ENCODE measurements around the gene AACS.
"Not testable (repeated sequence)": the region's sequence is repeated elsewhere in the genome, so short reads cannot be mapped to it uniquely, and the experiment has no call there.

AACS gene

DNA sequence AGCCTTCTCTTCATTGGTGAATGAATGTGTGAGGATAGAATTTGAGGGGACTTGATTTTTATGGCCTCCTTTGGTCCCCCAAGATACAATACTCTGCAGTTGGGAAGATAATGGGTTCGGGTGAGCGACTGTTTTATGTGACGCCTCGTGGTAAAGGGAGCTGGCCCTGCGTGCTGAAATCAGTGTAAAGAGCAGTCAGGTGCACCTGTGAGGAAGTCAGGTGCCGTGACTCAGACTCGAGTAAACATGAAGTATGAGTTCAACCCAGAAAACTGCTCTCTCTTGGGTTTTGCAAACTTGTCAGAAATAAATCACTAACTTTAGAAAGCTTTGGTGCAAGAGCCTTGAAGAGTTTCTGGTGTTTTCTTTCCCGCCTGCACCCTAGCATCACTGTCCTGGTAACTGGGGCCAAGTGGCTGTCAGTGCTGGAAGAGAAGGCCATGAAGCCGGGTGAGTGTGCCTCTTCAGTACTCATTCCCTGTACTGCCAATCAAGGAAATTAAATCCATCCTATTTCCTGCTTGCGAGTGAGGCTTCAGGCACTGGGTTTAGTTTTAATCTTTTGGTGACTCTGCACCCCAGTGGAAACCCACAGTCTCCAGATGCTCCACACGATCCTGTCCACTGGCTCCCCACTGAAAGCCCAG lies 59.2 kb downstream of the AACS start:
- DNase-seq (ENCODE audit: low spot score), result peak; percentile 64

- peak; percentile 46 for DNase-seq (ENCODE audit: low spot score)
Measured at GRCh38 chr12:125125271-125125670, 60.0 kb downstream of the AACS start.

GRCh38 chr12:125128439-125129178 lies 63.4 kb downstream of the AACS start:
- no peak for DNase-seq (ENCODE audit: low spot score)

GRCh38 chr12:125129179-125129571 lies 63.9 kb downstream of the AACS start:
- no peak for DNase-seq (ENCODE audit: low spot score)

GRCh38 chr12:125129591-125130255 lies 64.5 kb downstream of the AACS start:
- no peak for DNase-seq (ENCODE audit: low spot score)

GRCh38 chr12:125131958-125132357 lies 66.7 kb downstream of the AACS start:
- no peak for DNase-seq (ENCODE audit: low spot score)

DNA sequence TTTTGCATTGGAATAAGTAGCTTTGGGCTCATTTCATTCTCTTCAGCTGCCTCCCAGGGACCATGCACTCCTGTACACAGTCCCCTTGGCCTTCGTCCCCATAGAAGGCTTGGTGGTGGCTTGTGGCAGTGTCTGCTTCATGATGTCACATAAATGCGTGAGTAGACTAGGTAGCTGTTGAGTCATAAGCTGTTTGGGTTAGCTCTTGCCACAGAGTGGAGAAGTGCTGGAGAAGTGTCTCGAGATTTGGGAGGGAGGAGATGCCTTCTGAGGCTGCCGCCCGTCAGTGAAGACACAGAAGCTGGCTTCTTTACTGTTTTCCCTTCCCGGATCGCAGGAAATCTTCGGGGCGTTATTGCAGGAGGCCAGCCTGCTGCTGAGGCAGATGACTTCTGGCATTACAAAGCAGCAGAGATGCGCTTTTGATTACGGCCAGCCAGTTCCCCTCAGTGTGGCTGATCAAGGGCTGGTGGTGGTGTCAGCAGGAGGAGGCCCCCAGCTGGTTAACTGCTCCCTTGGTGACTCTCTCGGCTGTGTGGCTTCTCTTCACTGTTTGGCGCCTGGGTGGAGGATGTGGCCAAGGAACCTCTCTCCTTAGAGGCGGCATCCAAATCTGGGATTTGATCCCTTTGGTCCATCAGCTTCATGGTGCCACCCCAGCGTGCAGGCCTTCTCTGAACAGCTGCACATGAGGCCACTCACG lies 67.6 kb downstream of the AACS start:
- DNase-seq (ENCODE audit: low spot score), result no peak

DNA sequence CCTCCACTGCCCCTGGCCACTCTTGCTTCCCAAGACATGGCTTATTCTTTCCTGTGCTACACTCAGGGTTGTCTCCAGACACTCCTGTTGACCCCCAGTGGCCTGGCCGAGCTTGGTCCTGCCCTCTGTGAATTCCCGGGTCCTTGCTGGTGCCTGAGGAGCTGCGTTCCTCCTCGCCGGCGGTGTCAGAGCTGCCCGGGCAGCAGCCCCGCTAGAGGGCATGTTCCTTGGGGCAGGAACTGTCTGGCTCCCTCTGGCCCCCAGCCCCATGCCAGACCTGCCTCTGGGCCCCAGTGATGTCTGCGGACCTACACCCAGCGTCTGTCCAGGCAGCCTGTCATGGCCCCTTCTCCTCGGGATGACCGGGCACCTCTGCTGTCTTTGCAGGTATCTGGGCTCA lies 68.4 kb downstream of the AACS start:
- no peak for DNase-seq (ENCODE audit: low spot score)

DNA sequence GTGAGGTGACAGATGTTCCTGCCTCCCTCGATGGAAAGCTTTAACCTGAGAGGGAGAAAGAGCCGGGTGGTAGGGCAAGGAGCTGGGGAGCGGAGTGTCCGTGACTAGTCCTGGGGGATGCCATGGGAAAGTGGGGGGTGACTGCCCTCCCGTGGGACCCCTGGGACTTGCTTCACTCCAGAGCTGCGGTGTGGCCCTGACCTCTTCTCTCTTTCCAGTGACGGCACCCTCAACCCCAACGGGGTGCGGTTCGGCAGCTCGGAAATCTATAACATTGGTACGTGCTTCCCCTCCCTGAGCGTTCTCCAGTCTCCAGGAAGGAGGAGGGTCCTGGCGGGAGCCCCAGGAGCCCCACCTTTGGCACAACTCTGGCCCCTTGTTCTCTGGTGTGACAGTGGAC lies 69.3 kb downstream of the AACS start:
- DNase-seq (ENCODE audit: low spot score), result no peak

GRCh38 chr12:125135906-125136305 lies 70.7 kb downstream of the AACS start:
- no peak for DNase-seq (ENCODE audit: low spot score)

GRCh38 chr12:125136702-125137101 lies 71.5 kb downstream of the AACS start:
- no peak for DNase-seq (ENCODE audit: low spot score)

DNA sequence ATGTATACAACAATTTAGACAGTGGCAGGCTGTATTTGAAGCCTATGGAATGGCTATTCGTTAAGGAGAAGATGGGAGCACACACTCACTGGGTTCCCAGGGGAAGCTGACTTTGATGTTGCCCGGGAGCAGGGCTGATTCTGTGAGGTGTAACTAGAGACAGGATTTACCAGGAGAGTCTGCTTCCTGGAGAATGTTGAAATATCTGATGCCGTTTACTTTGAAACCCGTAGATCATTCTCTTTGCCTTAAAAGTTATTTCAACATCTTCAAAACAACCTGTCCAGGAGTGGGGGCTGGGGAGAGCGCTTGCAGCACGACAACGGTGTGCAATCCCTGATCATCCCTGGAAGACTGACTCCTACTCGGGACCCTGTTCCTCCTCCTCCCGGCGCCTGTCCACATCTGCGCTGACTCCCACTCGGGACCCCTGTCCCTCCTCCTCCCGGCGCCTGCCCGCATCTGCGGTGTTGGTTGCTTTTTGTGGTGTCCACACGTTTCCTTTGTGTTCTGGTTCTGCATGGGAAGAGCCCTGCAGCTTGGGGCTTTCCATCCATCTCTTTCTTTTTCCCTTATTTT lies 72.6 kb downstream of the AACS start:
- no peak for DNase-seq (ENCODE audit: low spot score)

DNA sequence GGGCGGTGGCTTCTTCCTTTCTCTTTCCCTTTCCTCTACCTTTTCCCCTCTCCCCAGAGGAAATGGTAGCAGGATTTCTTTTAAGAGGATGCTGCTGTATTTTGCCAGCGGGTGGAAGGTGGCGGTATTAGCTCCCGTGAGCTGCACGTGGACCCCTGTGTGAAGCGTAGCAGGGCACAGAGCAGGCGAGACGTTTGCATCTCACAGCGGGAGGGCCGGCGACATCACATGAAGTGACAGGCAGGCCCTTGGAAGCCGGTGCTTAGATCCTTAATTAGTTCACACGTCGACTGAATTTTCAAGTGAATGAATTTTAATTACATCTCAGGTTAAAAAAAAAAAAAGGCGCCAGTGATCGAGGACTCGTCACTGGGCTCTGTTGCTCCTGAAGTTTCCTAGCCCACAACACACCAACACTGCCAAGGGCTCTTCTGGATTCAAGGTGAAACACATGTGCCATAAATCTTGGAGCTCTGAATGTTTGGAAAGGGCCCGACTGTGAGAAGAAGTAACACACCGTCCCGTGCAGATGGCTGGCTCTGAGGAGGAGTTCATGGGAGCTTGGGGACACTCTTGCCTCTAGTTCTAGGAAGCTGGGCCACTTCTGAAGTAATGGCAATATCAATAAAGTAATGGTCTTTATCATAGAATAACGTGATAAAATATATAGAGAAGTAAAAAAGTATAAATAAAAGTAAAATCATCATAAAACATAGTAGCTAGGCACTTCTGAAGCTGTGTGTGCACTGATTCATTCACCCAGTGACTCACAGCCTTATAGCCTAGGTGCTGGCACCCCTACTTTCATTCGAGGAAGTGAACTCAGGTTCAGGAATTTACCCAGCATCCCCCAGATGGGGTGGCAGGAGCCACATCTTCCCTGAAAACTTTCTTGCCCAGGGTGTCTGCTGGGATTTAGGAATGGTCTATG lies 75.3 kb downstream of the AACS start:
- DNase-seq (ENCODE audit: low spot score), result peak; percentile 88

DNA sequence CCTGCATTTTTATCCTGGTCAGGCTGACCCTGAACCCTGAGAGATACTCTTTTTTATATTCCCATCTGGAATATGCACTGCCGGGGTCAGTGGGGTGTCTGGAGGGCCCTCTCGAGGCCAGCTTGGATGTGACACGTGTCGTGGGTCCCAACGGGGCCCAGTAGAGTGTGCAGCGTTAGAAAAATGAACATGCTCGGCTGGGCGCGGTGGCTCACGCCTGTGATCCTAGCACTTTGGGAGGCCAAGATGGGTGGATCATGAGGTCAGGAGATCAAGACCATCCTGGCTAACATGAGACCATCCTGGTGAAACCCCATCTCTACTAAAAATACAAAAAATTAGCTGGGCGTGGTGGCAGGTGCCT lies 76.0 kb downstream of the AACS start:
- DNase-seq (ENCODE audit: low spot score), result not testable (repeated sequence)

DNA sequence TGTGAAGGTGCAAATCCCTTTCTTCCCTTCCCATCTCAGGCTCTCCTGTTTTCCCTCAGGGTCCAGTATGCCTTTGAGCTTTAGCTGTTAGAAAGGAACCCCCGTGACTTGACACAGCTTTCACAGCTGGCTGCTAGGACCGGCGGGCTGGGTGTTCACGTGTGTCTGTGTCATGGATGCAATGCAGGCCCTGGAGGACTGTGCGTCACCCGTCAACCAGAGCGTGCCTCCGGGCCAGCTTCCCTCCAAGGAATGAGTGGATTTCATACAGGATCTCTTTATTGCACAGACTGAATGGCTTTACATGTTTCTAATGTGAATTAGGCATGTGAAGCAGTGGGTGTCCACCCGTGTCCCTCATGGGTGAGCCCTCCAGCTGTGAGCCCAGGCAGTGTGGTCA lies 77.4 kb downstream of the AACS start:
- DNase-seq (ENCODE audit: low spot score), result no peak

GRCh38 chr12:125143491-125143890 lies 78.3 kb downstream of the AACS start:
- no peak for DNase-seq (ENCODE audit: low spot score)

- DNase-seq (ENCODE audit: low spot score), result no peak
Measured at GRCh38 chr12:125145196-125145595, 80.0 kb downstream of the AACS start.

DNA sequence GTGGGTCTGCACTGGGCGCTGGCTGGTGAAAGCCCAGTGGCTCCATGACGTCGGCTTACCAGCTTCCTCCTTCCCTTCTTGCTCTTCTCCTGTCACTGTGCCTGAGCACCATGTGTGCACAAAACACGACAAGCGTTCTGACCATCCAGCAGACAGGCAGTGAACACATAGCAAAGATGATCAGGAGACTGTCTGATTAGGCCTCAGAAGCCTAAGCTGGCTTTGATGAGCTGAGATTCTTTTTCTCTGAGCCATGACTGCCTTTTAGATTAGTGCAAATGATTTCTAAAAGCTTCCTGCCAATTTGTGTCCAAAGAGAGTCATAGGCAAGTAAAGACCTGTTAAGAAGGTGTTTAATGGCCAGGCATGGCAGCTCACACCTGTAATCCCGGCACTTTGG lies 83.1 kb downstream of the AACS start:
- no peak for DNase-seq (ENCODE audit: low spot score)

- no peak for DNase-seq (ENCODE audit: low spot score)
Measured at GRCh38 chr12:125149160-125150108, 84.2 kb downstream of the AACS start.

DNA sequence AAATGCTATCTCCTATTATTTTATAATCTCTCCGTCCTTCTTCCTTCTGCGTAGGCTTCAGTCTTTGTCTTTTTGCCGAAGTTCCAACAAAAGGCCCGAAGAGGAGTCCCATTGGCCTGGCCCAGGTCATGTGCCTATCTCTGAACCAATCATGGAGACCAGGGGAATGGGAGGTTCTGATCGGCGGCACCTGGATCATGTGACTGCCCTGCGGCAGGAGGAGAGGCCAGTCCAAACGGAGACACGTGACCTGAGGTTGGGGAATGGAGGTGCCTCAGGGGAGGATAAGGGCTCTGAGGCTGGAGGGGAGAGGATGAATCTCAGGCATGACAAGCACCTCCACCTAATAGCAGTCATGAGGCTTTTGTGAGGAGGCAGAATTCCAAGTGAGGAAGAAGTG lies 86.0 kb downstream of the AACS start:
- no peak for DNase-seq (ENCODE audit: low spot score)

Data from kidney tubule cell (primary cell).